ENCODE data around the gene MYH2.
"Not testable (repeated sequence)": the region's sequence is repeated elsewhere in the genome, so short reads cannot be mapped to it uniquely, and the experiment has no call there.

The MYH2 gene

DNA sequence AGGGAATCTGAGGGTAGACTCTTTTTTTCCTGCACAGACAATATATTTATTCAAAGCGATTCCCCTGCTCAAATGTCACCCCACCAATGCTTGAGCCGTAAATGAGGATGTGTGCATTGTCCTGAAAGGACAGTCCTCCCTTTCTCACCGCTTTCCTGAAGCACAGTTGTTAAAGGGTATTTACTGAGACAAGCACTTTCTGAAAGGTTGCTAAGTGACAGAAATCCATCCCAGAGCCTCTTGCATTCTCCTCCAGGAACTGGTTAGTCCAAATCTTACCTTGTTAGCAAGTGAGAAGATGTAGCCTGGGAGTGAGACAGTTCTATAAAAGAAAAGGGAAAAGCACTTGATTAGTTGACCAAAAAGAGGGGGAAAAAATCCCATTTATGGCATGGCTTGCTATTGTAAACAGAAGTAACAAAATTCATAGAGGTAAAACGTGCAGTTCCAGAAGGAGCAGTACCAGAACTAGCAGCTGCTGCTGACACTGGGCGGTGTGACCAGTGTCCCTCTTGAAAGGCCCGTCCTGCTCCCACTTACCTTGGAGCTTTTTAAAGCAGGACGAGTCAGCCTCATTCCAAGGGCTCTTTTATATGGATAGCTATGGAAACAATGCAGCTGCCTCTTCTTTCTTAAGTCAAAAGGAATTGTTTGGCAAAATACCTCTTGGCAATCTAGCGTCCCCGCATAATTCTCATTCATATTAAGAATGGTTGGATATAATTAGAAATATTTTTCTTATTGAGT is at the start of gene MYH2:
MYH2 (minus strand) TSS at position 563 of the 747 bp plus-strand sequence. CDS start 1,738 bp downstream, outside the sequence.
- no peak for DNase-seq (ENCODE audit: low read depth in 3 of 3)

DNA sequence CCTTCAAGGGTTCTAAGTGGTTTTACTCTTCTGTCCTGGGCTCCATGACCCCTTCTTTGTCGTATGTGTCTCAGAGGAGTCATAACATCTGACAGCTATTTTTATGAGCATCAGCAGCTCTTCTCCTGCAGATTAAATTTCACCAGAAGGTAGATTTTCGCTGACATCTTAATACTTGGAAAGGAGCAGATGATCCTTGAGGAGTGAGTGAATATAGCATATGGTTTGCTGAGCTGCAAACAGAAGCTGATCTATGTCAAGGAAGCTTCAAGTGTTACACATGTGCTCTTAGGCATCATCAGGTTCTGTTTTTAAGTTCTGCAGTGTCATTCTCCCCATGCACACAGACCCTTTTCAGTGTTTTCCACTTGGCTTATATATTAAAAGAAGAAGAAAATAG is 49.2 kb upstream of the MYH2 start:
- no peak for DNase-seq (ENCODE audit: low read depth in 3 of 3)

DNA sequence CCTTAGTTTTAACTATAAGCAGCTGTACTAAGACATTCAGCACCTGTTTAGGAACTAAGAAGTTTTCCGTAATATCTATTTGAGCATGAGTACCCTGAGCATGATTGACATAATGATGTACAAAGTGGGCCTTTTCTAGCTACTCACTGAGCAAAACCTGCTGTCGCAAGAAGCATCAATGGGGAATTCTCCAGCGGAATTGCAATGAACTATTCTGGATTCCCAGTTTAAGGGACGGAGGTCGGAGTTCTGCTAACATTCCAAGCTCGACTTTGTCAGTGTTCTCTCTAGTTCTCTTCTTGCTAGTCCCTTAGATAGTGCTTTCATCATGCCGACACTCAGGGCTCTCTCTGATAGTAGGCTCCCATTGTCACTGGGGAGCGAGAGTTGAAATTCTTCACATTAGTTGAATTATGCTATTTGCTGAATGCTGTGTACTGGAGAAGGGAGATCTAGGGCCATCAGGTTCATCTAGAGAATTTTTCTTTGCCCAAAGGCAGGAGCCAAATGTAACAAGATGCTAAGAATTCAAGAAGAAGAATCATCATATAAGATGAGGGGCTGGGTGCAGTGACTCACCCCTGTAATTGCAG is 40.2 kb upstream of the MYH2 start:
- no peak for DNase-seq (ENCODE audit: low read depth in 3 of 3)

DNA sequence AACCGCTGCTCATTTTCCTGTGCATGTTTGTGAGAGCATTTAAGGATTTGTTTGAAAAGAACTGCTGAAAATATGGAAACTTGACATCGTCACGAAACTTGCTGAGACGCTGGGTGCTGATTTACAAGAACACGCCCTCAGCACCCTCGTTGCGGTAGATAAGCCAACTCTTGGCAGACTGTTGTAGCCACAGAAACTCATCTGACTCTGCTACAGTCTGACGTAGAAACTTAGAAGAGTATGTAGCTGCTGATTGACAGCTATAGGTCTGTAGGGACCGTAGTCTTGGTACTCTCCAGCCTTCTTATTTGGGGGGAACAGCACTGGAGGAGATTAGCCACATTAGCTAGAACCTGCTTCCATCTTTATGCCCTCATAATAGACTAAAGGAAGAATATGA is 36.1 kb upstream of the MYH2 start:
- DNase-seq (ENCODE audit: low read depth in 3 of 3): no peak

DNA sequence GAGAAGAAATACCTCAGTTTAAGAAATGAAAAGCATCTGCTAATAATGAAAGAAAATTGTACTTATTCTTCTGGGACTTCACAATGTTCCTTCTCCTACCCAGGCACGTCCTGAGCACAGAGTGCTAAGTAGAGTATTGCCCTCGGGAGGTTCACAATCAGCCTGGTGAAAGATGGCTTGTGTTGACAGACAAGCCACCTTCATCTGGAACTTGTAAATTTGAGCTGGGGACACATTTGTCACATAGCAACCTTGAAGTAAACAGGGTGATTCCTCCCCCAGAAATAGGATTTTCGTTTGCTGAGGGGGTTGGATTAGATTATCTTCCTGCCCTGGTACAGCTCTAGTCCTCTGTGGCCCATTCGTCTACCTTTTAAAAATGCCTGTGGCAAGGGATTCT is 34.4 kb upstream of the MYH2 start:
- no peak for DNase-seq (ENCODE audit: low read depth in 3 of 3)

DNA sequence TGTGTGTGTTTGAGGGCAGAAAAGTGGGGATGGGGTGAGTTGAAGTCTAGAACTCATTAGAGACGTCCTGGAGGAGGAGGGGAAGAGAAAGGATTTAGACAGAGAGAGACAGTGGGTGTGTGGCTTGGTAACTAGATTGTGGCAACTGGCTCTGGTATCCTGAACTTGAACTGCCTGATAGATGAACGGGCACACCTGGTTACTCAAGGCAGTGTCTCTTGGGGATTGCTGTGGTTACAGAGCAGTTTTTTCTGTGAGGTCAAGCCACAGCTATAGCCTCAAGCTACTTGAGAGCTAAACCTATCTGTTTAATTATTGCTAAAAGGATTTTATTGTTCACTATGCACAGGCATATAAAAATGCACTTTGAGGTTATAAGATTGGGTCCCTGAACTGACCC is 29.8 kb upstream of the MYH2 start:
- no peak for DNase-seq (ENCODE audit: low read depth in 3 of 3)

DNA sequence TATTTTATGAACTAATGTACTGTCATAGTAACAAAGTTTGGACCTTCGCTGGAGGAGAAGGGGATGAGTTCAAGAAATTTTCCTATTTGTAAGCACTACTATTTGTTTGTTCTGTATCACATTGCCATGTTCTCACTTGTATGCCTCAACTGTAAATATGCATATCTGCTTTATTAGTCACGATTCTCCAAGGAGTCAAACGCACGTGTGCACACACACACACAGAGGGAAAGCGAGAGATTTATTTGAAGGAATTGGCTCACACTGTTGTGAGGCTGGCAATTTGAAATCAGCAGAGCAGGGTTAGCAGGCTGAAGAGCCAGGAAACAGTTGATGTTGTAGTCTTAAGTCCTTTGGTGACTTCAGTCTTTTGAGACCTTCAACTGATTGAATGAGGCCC is 24.9 kb upstream of the MYH2 start:
- no peak for DNase-seq (ENCODE audit: low read depth in 3 of 3)

DNA sequence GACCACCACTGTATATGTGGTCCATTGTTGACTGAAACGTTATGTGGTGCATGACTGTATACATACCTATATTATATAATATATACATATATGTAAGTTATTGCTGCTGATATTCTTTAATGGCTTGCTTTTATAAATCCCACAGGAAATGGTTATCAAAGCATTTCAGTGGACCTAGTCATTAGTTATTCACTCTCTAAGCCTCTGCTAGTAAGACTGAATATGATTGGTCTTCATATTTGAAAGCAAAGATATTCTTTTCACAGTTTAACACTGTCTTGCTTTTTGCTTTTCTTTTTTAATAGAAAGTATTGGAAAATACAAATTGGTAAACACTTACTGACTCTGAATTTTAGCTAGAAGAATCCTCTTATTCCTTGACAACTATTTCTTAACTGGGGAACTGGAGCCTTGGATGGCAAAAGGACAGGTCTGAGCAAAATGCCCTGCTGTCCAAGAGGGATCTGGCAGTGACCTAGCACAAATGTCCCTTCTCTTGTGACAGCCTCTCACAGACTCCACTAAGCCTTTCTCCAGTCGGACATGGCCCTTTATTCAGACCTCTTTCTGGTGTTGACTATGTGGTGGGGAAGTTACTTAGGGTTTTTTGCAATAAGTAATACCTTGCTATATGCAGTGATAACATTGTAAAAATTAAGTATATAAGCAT is 14.7 kb upstream of the MYH2 start:
- DNase-seq (ENCODE audit: low read depth in 3 of 3): no peak

DNA sequence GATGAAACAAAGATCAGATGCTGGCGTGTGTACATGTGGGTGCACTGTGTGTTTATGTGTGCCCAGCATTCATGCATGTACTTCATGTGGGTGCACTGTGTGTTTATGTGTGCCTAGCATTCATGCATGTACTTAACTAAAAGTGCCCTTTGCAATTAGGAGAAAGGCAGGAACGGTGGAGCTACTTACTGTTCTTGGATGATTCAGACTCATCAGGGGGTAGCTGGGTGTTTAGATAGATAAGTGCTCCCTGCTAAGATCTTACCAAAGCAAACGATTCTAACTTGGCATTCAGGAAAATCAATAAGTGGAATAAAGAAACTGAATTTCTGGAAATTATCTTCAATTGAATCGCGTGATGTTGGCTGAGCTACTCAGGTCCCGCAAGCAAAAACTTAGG is 8.6 kb upstream of the MYH2 start:
- DNase-seq (ENCODE audit: low read depth in 3 of 3): no peak

DNA sequence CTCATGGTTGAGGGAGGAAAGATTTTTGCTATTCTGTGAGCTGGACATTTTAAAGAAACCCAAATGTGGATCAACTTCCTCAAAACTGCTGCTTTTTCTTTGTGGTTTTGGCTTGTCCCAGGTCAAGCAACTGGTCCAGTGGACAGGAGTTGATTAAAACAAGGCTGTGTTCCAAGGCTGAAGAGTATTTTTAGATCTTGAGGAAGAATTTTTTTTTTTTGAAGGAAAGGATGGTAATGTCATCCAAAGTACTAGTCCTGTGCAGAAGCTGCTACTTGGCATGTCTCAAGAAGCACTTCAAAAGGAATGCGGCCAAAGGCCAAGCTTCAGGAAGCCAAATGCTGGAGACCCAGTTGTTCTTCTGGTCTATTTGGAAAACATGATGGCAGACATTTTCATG is 8.0 kb upstream of the MYH2 start:
- DNase-seq (ENCODE audit: low read depth in 3 of 3): no peak

DNA sequence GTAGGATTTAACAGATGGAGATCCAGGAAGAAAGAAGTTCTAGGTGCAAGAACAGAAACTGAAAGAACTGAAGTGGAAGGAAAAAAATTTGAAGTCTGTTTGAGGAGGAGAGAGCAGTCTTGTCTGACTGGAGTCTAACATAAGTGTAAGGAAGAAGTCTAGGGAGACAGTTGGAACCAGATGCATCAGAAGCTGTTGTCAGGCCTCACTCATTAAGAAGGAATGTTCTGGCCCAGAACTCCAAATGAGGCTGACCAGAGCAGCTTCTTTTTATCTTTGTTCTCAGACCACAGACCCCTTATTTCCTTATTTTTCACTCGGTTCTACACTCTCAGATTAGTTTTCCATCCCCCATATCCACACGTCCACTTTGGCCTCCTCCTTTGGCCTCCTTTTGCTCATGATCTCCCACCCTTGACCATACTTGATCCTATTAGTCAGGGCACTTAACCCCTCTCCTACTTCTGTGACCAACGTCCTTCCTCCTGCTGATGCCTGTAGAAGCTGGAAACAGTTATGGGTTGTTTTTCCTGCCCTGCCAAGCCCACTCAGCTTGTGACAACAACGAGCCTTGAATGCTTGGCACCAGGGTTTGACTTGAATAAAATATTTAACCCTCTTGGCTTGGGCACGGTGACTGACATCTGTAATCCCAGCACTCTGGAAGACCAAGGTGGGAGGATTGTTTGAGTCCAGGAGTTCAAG is 7.0 kb upstream of the MYH2 start:
- DNase-seq (ENCODE audit: low read depth in 3 of 3): no peak

DNA sequence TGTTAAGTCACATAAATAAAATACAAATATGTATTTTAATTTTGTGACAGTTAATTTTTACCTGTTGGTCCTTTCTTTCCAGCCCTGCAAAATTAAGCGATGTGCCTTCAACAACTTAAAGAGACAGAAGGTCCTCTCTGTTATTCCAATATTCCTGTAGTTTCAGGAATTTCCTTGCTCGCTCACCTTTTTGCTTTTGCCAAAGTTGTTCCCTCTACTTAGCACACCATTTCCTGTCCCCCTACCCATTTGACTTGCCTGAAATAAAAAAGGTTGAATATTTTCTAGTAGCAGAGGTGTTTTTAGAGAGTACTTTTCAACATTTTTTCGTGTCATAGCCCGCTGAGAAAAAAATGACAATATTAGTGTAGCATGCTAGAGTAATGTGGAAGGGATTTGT is 556 bp upstream of the MYH2 start:
- DNase-seq (ENCODE audit: low read depth in 3 of 3): no peak

DNA sequence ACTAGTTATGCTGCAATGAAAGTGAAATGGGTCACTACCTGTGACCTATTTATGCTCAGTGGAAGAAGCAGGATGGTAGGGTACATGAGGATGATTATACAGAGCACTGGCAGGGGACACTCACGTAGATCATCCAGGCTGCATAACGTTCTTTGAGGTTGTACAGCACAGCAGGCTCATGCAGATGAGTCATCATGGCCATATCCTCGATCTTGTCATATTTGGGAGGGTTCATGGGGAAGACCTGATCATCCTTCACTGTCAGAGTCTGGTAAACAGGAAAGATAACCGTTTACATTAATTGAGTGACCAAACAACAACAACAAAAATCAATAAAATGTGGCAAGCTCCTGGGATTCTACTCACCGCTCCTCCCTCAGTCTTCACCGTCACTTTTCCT is 2.1 kb downstream of the MYH2 start:
- DNase-seq (ENCODE audit: low read depth in 3 of 3): no peak

DNA sequence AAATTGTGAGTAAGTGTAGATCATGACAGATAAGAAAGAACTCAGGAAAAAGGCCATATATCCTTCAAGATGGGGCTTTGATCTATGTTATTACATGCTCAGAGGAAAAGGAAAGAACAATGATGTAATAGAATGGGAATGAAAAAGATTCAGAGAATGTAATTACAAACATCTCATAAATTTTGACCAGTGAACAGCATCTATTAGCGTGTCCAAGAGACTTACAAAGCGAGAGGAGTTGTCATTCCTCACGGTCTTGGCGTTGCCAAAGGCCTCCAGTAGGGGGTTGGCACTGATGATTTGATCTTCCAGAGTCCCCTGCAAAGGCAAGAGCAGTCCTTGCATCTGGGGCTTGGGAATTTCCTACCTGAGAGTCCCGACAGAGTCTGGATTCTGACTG is 6.0 kb downstream of the MYH2 start:
- not testable (repeated sequence) for DNase-seq (ENCODE audit: low read depth in 3 of 3)

DNA sequence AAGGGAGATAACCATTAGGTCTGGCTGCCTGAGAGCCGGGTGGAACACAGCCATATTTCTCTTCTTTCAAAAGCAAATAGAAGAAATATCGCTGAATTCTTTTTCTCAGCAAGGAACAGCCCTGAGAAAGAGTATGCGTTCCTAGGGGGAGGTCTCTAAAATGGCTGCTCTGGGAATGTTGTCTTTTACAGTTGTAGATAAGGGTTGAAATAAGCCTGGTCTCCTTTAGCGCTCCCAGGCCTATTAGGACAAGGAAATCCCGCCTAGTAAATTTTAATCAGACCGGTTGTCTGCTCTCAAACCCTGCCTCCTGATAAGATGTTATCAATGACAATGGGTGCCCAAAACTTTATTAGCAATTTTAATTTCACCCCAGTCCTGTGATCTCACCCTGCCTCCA is 8.3 kb downstream of the MYH2 start:
- not testable (repeated sequence) for DNase-seq (ENCODE audit: low read depth in 3 of 3)

DNA sequence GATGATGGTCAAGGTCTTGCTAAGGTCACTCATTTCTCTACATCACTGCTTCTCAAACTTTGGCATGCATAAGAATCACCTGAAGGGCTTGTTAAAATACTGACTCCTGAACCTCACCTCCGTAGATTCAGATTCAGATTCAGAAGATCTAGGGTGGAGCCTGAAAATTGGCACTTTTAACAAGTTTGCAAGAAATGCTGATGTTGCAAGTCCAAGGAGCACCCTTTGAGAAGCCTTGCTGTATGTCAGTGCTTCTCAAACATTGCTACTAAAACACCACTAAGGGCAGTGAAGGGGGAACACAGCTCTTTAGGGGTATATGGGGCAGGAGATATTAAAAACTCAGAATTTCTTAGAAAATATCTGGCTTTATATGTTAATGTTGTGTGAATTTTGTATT is 17.4 kb downstream of the MYH2 start:
- DNase-seq (ENCODE audit: low read depth in 3 of 3): no peak

DNA sequence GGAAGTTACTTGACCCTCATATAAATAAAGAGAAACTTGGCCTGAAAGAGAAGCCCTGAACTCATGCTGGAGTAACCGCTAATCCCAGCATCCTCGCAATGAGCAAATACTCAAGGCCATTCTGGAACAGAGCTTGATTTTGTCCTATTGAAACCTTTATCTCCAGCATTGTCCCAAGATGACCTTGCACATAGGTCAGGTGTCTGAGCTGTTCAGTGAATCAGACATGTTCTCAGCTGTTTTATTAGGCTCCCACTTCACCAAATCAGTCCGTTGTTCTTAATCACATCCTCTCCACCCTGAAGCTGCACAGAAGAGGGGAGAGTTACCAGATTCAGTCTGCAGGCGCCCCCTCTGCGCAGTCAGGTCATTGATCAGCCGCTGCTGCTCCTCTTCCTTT is 22.0 kb downstream of the MYH2 start:
- no peak for DNase-seq (ENCODE audit: low read depth in 3 of 3)

DNA sequence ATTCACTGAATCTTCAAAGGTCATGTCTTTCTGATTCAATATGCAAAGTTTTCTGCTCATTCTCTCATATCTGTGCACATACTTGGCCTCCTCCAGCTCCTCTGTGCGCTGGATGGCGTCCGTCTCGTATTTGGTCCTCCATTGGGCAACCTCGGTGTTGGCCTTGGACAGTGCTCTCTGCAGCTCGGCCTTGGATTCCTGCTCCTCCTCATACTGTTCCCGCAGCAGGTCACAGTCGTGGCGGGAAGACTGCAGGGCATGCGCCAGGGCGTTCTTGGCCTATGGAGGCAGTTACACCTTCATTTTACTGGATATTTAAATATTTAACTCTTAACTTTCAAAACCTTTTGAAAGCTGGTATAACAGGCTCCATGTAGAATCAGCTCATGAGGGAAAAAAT is 22.9 kb downstream of the MYH2 start:
- no peak for DNase-seq (ENCODE audit: low read depth in 3 of 3)

DNA sequence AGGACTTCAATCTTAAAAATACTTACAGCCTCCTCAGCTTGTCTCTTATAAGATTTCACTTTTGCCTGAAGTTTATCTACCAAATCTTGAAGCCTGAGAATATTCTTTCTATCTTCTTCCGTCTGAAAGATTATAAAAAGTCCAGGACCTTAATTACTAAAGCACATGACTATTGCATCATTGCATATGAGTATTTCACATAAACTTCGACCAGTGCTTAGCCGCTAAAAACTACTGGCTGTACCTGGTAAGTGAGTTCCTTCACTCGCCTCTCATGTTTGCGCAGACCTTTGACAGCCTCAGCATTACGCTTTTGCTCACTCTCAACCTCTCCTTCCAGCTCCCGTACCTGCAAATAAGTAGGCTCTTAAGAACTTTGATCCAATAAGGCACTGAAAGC is 26.4 kb downstream of the MYH2 start:
- no peak for DNase-seq (ENCODE audit: low read depth in 3 of 3)

DNA sequence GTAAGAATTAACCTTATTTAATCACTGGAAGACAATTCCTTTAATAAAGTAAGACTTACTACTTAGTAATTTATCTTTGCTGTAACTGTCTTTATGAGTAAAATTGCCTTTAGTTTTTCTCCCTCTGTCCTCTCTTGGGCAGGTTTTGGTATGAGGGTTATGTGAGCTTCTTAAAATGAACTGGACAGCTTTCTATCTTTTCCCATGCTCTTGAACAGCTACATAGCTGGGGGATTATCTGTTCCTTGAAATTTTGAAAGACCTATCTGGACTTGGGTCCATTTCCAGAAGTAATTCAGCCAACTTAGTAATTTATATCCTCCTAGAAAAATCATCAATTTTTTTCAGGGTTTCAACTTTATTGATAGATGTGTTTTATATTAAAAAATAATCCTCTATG is 27.5 kb downstream of the MYH2 start:
- no peak for DNase-seq (ENCODE audit: low read depth in 3 of 3)

DNA sequence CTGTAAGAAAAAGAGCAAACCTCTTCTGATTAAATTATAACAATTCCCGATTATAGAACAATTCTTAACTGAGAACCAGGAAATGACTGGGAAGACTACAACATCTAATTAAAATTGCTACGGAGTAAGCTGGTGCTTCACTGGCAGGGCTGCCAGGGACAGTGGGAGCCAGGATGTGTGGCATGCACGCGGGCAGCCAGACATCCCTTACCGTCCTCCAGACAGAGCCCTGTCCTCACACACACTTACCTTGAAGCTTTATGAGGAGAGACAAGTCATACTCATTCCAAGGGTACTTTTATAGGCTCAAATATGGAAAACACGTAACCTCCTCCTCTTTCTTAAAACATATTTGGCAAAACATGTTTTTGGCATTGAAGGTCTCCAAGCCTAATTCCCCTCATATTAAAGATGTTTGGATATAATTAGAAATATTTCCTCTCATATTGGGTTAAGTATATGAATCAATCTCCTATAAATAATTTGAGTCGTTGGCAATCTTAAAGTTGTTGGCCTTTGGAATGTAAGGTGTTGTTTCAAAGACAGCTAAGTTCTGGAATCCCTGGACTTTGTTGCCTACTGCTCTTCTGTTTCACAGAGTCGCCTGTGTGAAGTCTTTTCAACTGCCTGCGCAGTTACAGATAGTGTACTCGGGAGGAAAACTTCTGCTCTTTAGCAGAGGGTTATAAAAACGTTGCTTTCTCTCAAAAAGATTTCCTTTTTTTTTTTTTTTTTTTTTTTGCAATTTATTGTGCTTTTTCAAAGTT is 31.0 kb downstream of the MYH2 start, which contains the start of gene MYH1:
MYH1 (minus strand) TSS at position 272 of the 767 bp plus-strand sequence. CDS start 1,900 bp downstream, outside the sequence.
- DNase-seq (ENCODE audit: low read depth in 3 of 3): no peak

DNA sequence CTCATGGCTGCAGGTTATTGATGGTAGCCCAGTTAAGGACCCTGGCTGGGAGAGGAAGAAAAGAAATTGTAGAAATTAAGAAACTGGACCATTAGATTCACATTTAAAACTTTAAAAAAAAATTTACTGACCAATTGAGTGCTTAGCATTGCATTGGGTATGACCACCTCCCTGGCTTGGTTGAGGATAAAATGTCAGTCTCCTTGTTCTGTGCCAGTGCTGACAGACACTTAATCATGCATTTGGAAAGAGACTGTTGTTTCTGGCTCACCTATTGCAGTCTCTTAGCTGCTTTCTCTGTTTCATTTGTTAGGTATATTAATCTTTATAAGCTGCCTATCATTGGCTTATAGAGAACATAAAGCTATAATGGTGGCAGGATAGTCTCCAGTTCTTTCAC is 32.8 kb downstream of the MYH2 start:
- DNase-seq (ENCODE audit: low read depth in 3 of 3): no peak
